NCI-H2029 treated with DMSO at 0.1 percent for 48 hours (cell line): Measurements from ENCODE around the gene AMD1.
"Not testable (repeated sequence)": the region's sequence is repeated elsewhere in the genome, so short reads cannot be mapped to it uniquely, and the experiment has no call there.

Experiments
- DNase-seq: peaks from one replicate; lab custom pipeline; 2025; lab: John Stamatoyannopoulos, UW

Gene AMD1

DNA sequence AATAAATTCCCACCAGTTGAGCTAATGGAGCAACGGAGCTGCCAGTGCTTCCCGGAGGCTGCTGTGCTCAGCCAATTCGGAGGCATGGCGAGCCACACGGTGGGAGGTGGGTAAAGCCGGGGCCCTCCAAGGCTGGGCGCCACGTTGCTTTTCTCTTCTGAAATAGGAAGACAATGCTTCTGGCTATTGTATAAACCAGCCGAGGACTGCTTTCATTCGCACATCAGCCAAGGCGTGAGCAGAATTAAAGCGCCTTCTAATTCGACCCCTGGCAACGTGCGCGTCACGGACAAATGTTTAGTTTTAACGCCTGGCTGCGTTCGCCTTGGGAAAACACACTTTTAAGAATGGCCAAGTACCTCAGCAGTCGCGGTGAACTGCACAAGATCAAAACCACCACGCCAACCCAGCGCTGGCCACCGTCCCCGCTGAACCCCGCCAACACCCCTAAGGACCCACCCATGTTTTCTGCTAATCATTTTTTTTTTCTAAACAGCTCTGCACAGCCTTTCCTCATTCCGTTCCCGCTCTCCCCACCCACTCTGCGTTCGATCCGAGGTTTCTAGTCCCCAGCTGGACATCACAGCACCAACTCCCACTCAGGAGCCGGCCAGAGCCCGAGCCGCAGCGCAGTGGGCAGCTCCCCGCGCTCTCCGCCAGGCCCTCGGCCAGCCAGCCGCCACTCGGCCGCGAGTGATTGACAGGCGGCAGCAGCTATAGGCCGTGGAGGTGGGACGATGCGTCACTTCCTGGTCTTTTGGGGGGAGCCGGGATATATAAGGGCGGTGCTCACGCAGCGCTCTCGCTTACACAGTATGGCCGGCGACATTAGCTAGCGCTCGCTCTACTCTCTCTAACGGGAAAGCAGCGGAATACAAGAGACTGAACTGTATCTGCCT lies at the start of gene AMD1:
TSS of gene AMD1 (plus strand) at position 805 of the 899 bp plus-strand sequence. CDS start 321 bp downstream, outside the sequence.
- DNase-seq = peak; percentile 85

DNA sequence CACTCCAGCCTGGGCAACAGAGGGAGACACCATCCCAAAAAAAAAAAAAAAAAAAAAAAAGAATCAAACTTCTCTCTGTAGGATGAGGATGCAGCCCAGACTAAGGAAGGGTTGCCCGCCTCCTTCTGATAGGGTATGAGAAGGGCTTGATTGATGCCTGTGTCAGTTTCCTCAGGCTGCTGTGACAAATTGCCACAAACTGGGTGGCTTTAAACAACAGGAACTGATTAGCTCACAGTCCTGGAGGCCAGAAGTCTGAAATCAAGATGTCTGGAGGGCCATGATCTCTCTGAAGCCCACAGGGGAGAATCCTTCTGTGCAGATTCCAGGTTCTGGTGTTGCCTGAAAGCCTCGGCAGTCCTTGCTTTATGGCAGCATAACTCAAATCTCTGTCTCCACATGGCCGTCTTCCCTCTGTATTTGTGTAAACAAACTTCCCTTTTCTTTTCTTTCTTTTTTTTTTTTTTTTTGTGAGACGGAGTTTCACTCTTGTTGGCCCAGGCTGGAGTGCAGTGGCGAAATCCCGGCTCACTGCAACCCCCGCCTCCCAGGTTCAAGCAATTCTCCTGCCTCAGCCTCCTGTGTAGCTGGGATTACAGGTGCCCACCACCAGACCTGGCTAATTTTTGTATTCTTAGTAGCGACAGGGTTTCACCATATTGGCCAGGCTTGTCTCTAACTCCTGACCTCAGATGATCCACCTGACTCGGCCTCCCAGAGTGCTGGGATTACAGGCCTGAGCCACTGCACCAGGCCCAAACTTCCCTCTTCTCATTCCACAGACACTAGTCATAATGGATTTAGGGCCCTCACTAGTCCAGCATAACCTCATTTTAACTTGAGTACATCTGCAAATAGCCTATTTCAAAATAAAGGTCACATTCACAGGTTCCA lies 48.1 kb upstream of the AMD1 start:
- DNase-seq = no peak

DNA sequence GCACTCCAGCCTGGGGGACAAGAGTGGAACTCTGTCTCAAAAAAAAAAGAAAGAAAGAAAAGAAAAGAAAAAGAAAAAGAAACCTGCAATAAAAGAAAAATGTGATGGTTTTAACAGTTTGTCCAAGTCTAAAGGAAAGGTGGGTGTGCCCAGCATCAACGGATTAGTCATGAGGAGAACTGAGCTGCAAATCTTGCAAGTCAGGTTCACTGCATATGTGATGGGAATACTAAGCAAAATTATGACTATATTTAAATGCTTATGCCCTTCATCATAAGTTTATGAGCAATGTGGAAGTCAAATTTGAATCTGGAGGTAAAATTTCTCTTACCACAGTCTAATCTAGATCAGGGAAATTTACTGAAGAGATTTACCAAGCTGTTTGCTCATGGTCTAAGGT lies 46.2 kb upstream of the AMD1 start:
- no peak for DNase-seq

DNA sequence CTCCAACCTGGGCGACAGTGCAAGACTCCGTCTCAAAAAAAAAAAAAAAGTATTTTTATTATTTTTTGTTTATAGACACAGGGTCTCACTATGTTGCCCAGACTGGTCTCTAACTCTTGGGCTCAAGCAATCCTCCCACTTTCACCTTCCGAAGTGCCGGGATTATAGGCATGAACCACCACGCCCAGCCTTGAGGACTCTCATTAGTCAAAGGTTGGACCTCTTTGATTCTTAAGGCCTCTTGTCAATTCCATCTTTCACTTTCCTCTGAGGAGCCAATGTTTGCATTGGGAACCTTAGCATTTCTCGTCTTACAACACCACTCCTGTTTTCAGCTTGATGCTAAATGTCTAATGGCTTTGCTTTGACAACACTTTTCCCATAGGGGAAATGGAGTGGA lies 43.2 kb upstream of the AMD1 start:
- no peak for DNase-seq

DNA sequence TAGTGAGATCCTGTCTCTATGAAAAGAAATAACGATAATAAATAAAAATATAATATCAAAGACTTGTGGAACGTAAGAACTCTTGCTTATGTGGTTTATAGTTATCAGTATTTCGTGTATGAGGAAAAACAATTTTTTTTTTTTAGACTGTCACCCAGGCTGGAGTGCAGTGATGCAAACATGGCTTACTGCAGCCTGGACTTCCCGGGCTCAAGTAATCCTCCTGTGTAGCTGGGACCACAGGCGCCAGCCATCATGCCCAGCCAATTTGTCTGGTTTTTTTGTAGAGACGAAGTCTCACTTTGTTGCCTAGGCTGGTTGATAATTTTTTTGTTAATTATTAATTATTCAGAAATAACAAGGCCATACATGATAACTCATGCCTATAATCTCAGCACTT lies 40.8 kb upstream of the AMD1 start:
- no peak for DNase-seq

DNA sequence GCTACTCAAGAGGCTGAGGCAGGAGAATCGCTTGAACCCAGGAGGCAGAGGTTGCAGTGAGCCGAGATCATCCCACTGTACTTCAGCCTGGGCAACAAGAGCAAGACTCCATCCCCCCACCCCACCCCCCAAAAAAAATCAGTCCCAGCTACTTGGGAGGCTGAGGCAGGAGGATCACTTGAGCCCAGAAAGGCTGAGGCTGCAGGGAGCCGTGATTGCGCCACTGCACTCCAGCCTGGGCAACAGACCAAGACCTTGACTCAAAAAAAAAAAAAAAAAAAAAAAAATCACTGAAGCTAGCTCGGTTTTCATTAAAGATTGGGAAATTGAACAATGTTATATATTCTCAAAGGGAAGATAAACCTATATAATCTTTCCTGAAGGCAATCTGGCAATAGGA lies 38.8 kb upstream of the AMD1 start:
- DNase-seq = not testable (repeated sequence)

DNA sequence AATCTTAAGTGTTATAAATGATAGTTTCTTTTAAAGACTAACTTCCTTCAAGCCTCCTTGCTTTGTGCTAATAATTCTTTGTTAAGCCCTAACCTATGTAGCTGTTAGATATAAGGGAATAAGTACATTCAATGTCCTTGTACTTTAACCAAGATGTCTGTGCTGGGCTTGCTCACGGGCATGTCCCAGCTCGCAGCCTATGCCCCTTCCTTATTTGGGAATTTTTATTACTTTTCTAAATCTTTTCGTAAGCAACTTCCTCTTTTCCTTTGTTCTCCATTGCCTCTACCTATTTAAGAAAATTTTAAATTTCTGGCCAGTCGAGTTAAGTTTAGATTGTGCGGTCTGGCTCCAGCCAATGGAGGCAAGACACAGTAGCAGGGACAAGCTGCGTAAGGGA lies 33.3 kb upstream of the AMD1 start:
- no peak for DNase-seq

DNA sequence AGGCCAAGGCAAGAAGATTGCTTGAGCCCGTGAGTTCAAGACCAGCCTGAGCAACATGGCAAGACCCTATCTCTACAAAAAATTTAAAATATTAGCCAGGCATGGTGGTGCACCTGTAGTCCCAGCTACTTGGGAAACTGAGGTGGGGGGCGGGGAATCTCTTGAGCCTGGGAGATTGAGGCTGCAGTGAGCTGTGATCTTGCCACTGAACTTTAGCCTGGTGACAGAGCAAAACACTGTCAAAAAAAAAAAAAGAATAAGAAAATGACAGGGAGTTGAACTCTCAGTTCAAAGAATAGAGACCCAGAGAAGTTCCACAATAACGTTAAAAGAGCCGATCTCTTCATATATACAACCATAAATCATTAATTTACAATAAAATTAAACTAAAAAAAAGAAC lies 24.8 kb upstream of the AMD1 start:
- DNase-seq = no peak

DNA sequence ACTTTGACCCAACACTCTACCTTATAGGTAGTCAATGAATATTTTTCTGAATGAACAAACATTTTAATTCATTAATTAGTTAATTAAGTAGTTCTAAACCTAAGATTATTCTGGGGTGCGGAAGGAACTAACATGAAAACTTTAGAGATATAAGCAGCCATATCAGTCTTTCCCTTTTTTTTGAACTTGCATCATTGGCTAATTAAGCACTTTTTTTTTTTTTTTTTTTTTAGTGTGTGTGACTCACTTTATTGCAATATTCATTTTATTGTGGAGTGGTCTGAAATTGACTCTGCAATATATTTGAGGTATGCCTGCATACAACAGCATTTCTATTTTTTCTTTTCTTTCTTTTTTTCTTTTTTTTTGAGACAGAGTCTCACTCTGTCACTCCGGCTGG lies 21.8 kb upstream of the AMD1 start:
- DNase-seq = no peak

DNA sequence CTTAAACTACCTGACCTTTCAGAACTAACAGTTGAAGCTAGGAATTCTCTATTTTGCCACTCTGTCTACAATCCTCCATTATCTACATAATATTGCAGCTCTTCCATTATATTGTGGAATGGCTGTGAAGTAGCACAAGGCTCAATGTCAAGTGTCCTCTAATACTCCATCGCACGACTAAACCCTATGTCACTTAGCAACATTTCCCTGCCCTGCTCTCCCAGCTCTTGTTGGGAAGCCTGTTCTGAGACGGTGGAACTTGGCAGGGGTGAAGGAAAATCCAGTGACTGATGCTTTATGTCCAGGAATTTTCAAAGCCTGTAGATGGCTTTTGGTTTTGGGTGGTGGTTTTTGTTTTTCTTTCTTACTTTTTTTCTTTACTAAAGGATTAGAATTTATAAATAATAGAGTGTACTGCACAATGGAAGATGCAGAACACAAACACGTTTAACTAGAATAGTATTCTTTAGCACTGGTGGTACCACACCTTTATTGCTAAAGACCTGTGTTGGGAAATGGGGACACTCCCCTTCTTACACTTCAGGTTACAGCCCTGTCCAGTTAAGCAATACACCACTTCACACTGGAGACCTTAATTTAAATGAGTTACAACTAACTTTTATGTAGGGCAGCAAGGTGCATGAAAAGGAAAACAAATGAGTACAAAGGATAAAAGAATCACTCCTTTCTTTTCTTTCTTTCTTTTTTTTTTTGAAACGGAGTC lies 20.7 kb upstream of the AMD1 start:
- DNase-seq = no peak

DNA sequence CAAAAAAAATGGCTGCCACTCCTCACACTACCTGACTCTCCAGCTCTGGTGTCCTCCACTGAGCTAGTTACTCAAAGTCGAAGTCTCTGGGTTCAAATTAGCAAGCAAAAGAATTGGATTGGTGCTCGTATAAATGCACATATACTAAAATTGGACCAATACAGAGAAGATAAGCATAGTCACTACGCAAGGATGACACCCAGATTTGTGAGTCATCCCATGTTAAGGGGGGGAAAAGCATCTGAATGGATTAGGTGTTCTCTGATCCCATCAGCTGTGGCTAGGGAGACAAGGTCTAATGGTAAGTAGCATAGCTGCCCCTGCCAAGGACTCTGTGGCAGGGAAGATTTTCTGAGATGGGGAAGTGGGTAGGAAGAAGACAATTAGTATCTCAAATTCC lies 18.3 kb upstream of the AMD1 start:
- DNase-seq = no peak

DNA sequence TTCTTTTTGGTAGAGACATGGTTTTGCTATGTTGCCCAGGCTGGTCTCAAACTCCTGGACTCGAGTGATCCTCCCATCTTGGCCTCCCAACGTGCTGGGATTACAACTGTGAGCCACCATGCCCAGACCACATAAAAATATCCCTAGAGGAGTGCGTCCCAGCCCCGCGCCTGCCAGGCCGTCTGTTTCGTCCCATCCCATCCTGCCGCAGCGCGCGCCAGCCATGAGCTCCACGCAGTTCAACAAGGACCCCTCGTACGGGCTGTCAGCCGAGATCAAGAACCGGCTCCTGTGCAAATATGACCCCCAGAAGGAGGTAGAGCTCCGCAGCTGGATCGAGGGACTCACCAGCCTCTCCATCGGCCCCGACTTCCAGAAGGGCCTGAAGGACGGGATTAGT lies 16.6 kb upstream of the AMD1 start:
- no peak for DNase-seq

DNA sequence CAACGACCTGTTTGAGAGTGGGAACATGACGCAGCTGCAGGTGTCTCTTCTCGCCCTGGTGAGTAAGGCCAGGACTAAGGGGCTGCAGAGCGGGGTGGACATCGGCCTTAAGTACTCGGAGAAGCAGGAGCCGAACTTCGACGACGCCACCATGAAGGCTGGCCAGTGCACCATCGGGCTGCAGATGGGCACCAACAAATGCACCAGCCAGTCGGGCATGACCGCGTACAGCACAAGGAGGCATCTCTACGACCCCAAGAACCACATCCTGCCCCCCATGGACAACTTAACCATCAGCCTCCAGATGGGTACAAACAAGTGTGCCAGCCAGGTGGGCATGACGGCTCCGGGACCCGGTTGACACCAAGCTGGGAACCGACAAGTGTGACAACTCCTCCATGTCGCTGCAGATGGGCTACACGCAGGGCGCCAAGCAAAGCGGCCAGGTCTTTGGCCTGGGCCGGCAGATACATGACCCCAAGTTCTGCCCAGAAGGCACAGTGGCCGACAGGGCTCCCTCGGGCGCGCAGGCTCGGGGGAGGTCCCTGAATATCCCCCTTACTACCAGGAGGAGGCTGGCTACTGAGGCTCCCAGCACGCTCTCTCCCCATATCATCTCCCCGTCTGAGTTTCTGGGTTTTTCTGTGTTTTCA lies 15.9 kb upstream of the AMD1 start:
- DNase-seq = no peak

DNA sequence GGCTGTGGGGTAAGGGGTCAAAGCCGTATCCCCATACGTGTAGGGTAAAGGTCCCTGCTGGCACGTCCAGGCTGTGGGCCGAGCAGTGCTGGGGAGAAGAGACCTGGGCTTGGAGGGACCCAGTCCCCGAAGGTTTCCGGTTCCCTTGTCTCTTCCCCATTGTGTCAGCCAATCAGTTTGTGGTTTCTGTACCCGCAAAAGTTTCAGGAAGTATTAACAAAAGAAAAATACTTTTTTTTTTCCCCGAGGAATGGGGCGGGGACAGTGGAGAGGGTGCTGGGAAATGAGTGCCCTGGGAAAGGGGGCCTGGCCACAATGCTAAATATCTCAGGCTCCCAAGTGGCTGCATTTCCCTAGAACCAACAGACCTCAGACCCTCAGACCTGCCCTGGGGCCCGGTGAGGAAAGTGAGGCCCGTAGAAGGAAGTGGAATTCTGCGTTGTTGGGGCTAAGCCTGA lies 15.2 kb upstream of the AMD1 start:
- no peak for DNase-seq

DNA sequence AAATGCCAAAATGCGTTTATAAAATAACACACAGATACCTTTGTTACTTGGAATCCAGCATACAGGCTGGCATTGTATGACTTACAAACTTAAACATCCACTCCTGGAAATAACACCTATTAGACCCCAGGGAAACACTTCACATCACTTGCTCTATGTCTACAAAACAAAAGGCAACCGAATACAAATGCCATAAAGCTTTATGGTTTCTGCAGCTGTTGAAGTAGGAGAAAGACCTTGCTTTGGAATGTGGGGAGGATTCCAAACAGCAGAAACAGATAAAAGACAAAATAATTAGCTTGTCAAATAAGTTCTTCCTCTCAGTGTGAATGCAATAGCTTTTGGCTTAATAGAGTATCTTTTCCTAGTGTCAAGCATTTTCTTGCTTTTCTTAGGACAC lies 9.8 kb upstream of the AMD1 start:
- no peak for DNase-seq

DNA sequence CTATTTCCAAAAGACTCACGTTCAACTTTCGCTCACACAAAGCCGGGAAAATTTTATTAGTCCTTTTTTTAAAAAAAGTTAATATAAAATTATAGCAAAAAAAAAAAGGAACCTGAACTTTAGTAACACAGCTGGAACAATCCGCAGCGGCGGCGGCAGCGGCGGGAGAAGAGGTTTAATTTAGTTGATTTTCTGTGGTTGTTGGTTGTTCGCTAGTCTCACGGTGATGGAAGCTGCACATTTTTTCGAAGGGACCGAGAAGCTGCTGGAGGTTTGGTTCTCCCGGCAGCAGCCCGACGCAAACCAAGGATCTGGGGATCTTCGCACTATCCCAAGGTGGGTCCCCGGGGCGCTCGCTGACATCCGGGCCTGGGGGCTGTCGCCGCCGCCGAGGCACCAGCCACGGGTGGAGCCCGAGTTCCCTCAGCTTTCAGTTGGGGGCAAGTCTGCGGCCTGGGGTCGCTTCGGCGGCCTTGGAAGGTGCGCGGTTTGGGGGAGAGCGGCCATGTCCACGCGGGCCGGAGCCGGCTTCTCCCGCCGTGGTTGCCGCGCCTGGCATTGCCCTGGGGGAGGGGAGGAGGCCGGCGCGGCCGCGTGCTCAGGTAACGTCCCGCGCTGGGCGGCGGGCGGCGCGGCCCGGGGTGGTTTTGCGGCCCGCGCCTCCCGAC lies 429 bp downstream of the AMD1 start:
- peak; percentile 9 for DNase-seq

DNA sequence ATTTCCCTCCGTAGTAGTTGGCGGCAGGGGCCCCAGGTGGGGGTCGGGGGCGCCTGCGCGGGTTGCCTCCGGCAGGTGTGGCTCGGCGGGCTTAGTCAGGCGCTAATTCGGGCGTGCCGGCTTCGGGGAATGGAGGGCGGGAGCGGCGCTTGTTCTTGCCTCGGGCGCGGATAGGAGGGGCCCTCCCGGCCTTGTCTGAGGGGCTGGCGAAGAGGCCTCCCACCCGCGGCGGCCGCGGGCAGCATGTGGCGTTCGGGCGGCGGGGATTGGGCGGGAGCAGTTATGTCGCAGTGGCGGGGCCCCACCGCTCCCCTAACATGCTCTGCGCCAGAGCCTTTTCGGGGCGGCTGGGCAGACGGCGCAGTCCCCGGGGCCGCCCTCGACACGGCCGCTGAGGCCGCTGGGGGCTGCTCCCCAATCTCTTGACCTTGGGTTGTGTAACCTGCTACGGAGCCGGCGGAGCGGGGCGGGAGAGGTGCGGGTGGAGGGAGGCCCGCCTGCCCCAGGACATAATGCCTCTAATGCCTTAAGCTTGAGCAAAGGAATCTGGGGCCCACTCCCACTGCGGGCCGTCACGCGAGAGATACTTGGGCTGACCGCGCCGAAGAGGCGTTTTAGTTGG lies 1.1 kb downstream of the AMD1 start:
- no peak for DNase-seq

DNA sequence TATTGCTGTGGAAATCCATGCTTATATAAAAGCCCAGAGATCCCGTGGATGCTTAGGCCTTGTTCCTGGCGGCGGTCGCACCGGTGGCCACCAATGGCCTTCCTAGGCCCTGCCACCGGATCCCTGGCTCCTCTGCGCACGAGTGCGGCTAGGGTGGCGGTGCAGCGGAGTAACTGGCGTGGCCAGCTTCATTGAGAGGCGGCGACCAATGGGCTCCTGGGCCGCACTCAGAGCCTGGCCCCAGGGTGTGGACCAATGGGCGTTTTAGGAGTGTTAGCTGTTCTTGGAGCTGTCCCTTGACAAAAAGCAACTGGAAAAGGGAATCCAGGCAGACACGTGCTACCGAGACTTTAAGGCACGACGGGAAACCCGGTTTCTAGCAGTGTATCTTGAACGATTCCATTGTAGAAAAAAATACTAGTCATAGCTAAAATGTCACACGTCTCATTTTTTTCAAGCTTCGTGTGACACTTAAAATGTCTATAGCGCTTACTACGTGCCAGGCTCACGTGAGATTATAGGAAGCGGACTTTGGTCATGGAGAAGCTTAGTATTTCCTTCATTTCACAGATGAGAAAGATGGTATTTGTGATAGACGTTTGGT lies 1.7 kb downstream of the AMD1 start:
- DNase-seq = peak; percentile 69

DNA sequence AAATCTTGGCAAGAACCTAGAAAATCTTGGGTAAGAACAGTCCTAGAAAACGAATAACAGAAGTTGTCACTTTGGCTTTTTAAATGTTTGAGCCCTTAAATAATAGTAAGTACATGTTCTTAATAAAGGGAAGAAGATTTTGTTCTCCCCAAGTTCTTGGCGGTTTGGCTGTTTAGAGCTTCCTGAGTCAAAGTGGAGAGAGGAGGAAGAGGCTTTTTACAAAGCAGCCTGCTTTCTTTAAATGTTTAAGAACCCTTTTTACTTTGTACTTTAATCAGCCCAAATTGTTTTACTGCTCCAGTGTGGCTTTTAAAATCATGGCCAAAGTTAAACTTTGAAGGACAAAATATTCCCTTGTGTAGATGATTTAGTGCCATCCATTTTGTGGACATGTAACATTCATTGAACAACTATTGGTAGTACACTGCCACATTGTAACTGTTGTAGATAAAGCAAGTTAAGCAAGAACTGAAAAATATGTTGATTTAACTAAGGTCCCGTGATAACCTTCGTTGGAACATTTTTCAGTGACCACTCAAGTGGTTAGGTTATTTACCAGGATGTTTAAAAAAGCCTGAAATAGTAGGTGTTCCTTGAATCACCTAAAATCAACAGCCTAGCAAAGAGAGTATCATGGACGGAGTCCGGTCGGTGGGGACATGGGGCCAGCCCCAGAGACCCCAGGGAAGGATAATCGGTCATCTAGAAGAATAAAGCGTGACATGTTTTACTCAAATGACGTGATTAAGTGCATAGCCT lies 2.4 kb downstream of the AMD1 start:
- no peak for DNase-seq

DNA sequence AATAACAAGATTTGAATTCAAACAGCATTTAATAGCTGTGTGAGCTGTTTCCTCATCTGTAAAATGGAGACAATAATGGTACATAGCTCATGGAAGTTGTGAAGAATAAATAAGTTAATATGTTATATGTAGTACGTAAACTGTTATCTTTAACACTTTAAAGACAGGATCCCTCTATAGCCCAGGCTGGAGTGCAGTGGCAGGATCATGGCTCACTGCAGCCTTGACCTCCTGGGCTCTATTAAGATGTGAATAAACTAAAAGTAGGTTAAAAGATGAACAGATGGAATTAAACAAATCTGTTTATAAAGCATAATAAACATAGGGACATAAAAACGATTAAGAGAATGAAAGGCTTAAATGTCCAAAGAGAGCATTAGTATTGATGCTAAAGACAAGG lies 3.0 kb downstream of the AMD1 start:
- DNase-seq = no peak
